Esophagus squamous epithelium (tissue), 4 donors: ENCODE data around the gene PDAP1.

ENCODE experiments used
- CTCF ChIP-seq, 6 experiments: fragments of 450-650 bp in 4 of 6; fragments of 200-600 bp in 2 of 6; sonication (generic) in 2 of 6; IDR thresholded peaks; one replicate each; pipeline ENCODE4 v1.5.1; 2016 to 2019; ENCODE audit warnings: antibody characterized with exemption in 6 of 6, mild to moderate bottlenecking in 4 of 6, moderate library complexity in 4 of 6
- POLR2A ChIP-seq, 4 donors: fragments of 450-650 bp; IDR thresholded peaks; one replicate each; pipeline ENCODE4 v1.6.1; 2017; ENCODE audit warnings: antibody characterized with exemption in 4 of 4, mild to moderate bottlenecking in 4 of 4, moderate library complexity in 3 of 4

- TF ChIP-seq CTCF (IDR thresholded peaks at IDR 0.05) (no peak), POLR2A (IDR thresholded peaks at IDR 0.05) (no peak)
These were observed 5.5 kb downstream of the PDAP1 start for GRCh38 chr7:99402854-99403253.
